ENCODE results near the gene RAB30.

The RAB30 gene, protein sequence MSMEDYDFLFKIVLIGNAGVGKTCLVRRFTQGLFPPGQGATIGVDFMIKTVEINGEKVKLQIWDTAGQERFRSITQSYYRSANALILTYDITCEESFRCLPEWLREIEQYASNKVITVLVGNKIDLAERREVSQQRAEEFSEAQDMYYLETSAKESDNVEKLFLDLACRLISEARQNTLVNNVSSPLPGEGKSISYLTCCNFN

DNA sequence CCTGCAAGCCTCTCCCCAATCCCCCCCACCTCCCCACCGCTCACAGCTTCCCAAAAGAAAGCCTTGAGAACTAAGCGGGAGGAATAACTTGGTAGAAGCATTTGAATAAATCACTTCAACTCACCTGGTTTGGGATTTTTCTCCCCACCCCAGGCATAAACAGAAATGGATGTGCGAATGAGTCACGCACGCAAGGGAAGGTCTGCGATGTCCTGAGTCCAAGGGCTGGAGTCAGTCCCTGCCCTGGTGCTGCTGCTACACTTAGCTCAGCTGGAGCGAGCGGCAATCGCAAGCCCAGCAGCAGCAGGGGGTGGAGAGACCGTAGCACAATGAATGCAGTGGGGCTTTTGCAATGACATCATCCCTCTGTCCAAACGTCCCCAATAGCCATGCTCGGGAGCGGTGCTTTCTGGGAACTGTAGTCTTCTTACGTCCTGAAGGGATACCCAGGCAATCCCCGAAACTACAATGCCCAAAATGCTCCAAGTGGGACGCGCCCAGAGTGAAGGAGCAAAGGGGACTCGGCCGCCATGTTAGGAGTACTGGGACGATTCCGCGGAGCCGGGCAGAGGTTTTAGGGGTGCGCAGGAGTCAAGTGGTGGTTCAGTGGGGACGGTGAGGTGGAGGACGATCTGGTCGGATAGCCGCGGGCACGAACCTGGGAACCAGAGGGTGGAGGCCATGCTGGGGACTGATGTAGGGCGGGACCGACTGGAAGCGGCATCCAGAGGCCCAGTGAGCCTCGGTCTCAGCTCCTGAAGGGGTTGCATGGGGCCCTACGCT, at the start of gene RAB30:
TSS of gene RAB30 (minus strand) at position 331 of the 783 bp plus-strand sequence. CDS start 74,581 bp downstream, outside the sequence.
- FAIRE-seq, result peak; percentile 95

DNA sequence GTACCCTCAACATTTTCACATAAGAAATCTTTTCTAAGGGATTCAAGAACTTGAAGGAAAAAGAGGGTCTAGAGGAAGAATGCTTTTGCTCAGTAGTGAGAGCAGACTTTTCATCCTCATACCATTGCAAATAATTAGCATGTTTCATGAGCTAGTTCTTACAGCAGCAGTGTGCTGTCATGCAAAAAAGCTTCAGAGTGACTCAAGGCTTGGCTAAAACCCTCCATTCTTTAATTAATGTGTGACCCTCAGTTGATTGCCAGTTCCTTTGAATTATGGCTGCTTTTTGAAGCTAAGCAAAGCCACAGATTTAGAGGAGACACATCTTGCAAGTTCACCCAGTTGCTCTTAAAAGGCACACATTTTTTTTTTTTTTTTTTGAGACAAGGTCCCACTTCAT, 48.6 kb upstream of the RAB30 start:
- FAIRE-seq, result no peak

DNA sequence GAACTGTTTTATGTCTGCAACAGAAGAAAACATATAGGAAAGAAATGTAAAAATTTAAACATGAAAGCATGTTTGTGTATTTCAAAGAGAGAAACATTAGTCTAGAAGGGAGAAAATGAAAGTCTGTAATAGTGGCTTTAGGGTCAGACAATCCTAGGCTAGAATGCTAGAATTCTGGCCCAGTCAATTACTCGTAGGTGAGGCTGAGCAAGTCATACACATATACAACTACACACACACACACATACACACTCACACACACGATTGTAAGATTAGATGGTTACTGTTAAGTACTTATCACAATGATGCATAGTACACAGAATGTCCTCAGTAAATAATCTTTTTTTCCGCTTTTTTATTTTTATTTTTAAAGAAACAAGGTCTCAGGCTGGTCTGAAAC, 47.5 kb upstream of the RAB30 start:
- FAIRE-seq, result no peak

DNA sequence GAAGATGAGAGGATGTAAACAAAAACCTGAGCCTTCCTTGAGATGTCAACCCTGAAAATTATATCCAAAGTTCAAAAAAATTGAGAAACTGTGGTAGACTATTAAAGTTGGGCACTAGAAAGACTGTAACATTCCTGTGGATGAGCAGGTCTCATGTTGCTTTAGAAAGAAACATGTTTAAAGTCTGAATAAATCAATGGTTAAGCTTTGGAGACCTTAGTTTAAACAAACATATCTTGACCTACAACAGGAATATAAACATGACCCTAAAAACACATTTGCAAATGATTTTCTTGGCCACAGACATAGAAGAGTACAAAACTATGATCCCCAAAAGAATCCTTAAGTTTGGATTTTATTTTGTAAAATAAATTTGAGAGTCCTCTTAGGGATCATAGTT, 47.1 kb upstream of the RAB30 start:
- FAIRE-seq, result no peak

DNA sequence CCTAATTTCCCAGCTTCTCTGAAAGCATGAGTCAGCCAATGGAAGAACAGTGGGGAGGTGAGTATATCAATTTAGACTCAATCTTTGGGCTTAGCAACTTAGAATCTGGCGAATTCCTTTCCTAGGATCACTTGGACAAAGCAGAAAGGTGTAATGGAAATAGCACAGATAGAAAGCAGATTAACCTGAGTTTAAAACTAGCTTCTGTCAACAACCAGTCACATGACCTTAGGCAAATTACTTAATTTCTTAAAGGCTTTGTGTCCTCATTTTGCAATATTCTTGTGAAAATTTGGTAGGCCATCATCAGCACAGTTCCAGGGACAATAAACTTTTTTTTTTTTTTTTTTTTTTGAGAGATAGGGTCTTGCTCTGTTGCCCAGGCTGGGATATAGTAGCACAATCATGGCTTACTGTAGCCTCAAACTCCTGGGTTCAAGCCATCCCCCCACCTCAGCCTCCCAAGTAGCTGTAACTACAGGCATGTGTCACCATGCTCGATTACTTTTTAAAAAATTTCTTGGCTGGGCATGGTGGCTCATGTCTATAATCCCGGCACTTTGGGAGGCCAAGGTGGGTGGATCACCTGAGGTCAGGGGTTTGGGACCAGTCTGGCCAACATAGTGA, 44.4 kb upstream of the RAB30 start:
- FAIRE-seq, result no peak

DNA sequence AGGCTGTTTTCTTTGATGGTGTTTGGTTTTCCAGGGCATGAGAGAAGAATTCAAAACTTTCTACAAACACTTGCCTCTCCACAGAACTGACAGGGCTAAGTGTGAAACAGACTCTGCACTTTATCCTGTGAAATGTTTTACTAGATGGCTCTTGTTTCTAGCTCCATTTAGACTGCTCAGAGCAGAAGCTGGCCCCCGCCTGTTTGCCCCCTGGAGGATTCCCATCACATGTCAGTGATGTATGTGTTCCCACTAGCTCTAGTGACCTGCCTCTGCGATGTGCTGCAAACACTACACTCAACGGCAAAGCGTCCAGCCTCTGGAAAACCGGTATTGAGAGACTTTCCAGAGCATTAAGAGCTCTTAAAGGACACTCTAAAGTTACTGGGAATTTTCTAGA, 43.9 kb upstream of the RAB30 start:
- FAIRE-seq, result no peak

DNA sequence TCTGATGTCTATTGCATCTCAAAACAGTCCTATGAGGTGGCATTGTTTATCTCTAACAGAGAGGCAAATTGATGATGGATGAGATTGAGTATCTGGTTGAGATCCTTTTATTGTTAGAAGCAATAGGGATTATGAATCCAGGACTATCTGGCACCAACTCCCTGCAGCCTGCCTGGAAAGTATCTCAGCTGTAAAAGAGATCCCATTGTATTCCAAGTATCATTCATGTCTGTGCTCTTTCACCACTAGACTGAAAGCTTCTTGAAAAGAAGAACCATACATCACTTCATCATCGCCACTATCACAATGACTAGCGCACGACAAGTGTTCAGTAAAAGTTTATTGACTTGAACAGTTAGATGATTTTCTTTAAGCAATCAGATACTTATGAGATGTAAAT, 43.3 kb upstream of the RAB30 start:
- no peak for FAIRE-seq

DNA sequence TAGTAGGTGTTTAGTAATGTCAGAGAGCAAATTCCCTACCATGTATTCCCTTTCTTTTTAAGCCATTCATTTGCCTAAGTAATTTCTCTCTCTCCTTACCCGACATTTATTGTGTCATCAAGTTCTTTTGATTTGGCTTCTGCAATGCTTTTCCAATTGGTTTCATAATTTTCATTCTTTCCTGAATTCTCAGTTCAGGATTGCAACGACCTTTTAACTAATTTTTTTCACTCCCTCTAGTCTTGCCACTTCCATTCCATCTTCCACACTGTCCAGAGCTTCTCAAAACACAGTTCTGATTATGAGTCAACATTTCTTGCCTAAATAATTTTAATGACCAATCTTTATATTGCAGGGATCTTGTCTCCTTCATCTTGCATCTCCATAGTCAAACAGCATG, 41.2 kb upstream of the RAB30 start:
- no peak for FAIRE-seq

DNA sequence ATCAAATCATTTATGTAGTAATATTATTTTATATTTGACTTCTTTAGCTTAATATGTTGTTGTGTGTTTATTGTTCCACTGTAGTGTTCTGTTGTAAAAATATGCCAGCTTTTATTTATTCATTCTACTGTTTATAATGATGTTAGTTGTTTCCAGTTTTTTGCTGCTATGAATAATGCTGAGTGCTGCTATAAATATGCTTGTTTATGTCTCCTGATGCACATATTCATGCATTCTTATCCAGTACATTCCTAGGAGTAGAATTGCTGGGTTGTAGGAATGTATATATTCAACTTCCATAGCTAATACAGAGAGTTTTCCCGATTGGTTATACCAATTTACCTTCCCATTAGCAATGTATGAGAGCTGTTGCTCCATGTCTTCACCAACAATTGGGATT, 33.5 kb upstream of the RAB30 start:
- no peak for FAIRE-seq

DNA sequence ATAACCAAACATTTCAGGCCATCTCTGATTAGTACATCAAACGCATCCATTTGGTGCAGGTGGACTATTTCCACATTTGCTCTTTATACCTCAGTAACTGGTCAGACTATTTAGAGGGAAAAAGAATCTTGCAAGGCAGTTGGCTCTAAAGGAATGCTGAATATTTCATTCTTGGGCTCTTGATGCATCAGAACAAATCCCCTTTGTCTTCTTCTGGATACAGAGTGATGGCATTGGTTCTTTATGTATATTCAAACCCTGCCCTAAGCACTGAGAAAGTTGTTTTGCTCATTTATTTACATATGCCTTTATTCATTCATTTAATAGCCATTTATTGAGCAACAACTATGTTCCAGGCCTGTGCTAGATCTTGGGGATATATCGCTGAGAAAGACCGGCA, 31.1 kb upstream of the RAB30 start:
- no peak for FAIRE-seq

DNA sequence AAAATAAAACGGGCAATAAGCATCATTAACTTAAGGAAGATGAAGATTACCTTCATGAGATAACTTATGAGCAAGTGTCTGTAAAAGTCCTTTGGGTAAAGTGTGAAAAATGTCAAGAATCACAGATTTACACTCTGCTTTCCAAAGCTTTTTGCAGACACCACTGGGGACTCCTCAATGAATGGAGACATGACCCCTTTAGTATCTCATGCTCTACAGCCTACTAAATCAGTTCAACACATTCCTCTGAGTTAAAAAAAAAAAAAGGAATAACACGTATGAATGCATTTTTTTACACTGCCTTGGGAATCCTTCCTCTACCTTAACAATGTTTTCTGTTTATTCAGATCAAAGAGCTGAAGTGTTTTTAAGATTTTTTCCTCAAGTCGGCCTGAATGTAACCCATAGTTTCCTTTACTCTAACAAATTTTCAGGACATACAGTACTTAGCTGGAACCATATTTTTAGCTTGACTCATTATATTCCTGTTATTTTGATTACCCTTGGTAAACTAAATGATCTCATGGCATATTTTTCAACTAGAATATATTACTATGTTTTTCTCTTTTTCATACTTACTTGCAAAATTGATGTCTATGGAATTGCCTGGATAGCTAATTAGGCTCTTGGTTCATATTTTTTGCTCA, 25.9 kb upstream of the RAB30 start:
- no peak for FAIRE-seq

DNA sequence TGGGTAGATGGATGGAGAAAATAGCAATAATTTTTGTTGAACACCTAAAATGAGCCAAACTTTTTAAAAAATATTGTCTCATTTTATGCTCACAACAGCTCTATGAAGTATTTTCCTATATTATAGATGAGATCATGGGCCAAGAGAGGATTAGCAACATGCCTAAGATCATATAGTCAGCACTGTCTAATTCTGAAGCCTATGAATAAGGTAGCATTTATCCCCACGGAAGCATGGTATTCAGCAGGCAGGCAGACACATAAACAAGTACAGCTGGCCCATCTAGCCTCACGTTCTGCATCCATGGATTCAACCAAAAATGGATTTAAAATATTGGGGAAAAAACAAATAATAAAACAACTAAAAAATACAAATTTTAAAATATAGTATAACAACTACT, 21.9 kb upstream of the RAB30 start:
- FAIRE-seq, result no peak

DNA sequence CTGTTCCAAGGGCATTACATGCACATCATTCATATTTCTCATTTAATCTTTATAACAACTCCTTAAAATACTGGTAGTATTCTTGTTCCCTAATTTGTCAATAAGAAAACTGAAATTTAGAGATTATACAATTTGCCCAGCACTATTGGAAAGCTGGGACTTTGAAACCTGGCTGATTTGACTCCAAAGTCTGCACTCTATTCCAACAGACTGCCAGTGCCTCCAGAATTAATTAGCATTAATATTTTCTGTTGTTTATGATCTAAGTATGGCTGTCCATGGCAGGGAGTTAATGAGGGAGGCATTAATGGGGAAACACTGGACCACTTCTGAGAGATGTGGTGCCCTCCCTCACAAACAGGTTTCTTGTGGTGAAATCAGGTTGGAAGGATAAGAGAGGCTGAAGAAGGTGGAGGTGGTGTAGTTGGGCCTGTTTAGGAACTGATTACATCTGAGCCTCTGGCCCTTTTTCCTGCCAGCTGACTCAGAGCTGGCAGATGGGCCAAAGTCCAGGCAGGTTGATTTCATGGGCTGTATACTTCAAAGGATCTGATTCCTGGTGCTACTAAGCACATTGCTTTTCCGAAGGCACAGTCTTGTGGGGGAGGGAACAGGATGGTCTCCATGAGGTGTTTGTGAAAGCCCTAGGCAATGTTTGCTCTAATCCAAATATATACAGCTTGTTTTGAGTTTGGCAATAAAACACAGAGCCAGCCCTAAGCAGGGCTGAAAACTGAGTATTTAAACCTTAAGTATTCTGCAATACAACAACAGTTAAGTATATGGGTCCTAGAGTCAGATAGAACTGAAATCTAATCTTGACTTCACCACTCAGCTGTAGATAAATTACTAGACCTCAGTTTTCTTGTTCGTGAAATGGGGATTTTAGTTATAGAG, 21.0 kb upstream of the RAB30 start:
- FAIRE-seq, result no peak

DNA sequence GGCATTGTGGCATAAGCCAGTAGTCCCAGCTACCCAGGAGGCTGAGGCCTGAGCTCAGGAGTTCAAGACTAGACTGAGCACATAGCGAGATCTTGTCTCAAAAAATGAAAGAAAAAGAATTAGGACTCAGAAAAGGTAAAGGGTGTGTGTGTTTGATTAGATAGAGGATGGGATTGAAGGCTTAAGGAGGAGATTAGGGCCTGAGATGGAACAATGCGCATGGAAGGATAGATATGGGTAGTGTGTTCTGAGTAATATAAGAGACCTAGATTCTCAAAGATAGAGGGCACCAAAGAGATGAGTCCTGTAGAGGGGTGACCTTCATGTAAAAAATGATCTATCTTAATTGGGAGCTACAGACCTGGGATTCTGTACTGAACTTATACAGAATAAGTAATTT, 17.3 kb upstream of the RAB30 start:
- FAIRE-seq, result no peak

DNA sequence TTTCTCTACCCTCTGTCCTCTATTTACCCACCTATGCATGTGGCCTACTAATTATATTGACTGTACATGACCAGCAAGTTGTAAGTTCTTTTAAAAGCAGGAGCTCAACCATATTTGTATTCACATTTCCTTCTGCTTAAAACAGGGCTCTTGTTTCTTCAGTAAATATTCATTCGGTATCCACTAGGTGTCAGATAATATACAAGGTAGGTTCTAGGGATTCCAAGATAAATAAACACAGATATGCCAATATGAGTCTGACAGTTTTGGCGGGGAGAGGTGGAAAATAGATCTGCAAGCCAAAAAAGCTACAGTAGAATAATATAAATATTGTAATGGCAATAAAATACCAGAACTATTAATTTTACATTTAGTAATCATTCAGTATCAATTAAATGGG, 15.3 kb upstream of the RAB30 start:
- no peak for FAIRE-seq

DNA sequence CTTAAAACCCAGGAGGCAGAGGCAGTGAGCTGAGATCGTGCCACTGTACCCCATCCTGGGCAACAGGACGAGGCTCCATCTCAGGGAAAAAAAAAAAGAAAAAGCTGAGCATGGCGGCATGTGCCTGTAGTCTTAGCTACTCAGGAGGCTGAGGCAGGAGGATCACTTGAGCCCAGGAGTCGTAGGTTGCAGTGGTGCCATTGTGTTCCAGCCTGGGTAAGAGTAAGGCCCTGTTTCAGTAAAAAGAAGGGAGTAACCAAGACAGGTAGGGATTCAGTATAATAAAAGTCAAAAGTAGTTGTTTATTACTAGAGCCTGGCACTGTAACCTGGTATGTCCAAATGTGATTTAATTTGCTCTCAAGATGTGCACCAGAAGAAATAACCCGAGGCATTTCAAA, 8.1 kb upstream of the RAB30 start:
- no peak for FAIRE-seq

DNA sequence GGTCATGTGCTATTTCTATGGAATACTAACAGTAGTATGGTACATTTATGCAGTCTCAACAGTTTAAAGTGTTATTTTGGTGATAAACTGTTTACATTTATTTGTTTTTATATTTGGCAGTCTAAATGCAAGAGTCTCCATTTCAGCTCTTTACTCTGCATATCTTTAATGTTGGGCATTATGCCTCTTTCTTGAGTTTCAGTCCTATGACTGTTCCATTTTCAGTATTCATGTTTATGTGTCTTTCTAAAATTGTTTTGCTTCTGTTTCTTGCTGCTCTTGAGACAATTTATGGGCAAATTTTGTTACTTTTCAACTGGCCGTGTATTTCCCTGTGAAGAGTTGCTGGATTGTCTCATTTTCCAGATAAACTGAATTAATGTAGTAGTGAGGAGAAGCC, 6.6 kb upstream of the RAB30 start:
- no peak for FAIRE-seq

DNA sequence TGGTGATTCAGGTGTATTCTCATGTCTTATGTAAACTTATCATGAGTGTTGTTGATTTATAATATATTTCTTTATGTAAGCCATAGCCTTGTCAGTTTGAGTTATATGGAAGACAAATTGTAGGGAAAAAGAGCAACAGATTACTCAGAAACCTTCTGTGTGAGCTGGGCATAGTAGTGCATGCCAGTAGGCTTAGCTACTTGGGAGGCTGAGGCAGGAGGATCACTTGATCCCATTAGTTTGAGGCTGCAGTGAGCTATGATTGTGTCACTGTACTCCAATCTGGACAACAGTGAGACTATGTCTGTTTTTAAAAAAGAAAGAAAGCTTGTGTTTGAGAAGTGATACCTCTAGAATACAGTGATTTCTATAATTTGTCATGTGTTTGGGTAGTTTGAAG, 2.2 kb upstream of the RAB30 start:
- FAIRE-seq, result no peak

DNA sequence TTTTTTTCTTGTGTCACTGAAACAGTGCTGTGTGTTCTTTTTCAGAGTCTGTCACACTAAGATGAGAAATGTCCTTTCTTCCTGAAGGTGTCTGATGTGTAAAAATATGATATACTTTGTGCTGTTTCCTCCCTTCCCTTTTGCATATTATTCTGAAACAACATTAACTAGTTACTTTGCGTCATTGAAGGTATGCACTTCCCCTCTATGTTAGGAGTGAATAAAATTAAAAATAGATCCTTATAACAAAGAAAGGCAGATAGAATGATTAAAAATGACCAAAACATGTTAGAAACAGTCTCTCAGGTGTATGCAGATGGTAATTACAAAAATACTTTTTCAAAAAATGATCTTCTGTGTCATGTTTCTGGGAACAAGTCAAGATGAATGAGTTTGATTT, 1.6 kb upstream of the RAB30 start:
- no peak for FAIRE-seq

DNA sequence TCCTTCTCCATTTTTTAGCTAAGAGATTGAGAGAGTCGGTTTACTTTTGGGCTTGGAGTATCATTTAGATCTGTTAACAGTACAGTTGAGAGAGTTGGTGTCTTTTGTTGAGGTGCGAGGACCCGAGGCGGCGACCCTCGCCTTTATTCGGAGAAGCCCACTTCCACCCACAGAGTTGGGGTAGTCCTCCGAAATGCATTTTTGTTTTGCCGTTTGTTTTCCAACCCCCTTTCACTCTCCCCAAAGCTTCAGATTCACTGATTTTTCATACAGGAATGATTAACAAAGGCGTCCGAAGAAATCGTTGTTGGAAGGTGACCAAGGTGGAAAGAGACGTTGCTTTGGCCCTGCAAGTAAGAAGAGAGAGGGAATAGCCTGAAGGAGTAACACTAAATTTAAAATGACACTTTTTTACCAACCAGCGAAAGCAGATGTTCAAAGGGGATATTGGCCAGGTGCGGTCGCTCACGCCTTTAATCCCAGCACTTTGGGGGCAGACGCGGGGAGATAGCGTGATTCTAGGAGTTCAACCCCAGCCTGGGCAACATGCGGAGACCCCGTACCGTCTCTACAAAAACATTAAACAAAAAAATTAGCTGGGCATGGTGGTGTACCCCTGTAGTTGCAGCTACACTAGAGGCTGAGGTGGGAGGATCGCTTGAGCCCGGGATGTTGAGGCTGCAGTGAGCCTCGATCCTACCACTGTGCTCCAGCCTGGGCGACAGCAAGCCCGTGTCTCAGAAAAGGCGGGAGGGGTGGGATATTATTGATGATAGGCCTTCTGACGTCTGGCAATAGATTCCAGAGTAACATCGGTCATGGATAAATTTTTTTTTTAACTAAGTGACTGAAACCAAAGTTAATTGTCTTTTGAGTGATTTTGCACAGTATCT, 899 bp upstream of the RAB30 start:
- FAIRE-seq, result no peak

DNA sequence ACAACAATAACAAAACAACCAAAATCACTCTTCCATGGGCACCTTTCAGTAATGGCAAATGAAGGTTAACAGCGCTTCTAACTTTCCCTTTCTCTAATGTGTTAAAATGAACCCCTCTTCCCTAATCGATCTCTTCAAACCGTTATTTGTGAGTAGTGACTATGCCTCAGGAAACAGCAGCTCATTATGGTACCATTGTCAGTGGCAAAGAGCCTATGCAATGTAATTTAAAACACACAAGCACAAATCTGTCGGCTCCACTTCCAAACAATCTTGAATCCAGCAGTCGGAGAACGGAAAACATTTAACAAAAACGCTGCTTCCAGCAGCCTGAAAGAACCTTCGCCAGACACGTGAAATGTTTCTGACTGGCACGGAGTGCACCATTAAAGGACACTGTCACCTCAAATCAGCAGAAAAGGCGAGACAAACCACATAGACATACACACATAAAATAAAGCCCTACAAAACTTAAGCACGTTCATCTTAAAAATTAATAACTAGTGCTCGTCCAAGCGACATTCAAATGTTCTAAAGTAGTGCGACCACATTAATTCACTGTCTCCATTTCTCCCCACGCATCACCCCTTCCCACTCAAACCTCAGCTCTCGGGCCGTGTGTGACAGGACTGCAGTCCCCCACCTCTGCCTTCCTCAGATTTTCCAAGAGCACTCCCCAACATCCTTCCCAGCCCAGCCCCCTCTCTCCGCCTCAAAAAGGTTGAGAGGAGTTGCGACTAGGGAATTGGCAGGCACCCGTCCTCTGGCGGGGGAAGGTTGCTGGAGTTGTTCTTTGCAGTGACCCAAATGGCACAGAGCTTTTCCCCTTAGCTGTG, 748 bp downstream of the RAB30 start:
- FAIRE-seq, result no peak
